CD14-positive monocyte (primary cell): Measurements from ENCODE around the gene EEF1AKMT1. TPM values are rescaled to one million over a fixed set of nuclear protein-coding genes. Genes with fewer than 3 reads are reported as not detected.

ENCODE experiments used
- DNase-seq, 3 donors: peaks; one replicate each; pipeline ENCODE4 v3.0.0-alpha.2; 2011 to 2022
- H2AFZ ChIP-seq: 2 replicates; pipeline ENCODE4 v1.6.0; 2012; ENCODE audit warnings: mild to moderate bottlenecking, low read depth, low read length, inconsistent platforms; ENCODE audit not compliant: insufficient read depth, poor library complexity, severe bottlenecking
- H3K27ac ChIP-seq, 2 donors: 1 replicate in 1 of 2; 2 replicates in 1 of 2; pipeline ENCODE4 v1.5.1; 2012 to 2013; ENCODE audit warnings: low read length in 2 of 2, control low read depth in 1 of 2, inconsistent platforms in 1 of 2, low read depth in 1 of 2, mild to moderate bottlenecking in 1 of 2
- H3K27me3 ChIP-seq, 2 donors: one replicate each; pipeline versions ENCODE4 v1.6.0 to v1.6.1; 2011 to 2013; ENCODE audit warnings: low read length in 2 of 2; ENCODE audit not compliant: control insufficient read depth in 2 of 2, insufficient read depth in 2 of 2
- H3K36me3 ChIP-seq, 2 donors: replicated peaks in 1 of 2; 1 replicate in 1 of 2; 2 replicates in 1 of 2; pipeline versions ENCODE4 v1.5.1 to v1.6.1; 2012 to 2013; ENCODE audit warnings: low read length in 2 of 2, control low read depth in 1 of 2, inconsistent platforms in 1 of 2, mild to moderate bottlenecking in 1 of 2; ENCODE audit not compliant: insufficient read depth in 2 of 2, control insufficient read depth in 1 of 2
- H3K4me1 ChIP-seq, 2 donors: 1 replicate in 1 of 2; 2 replicates in 1 of 2; pipeline versions ENCODE4 v1.5.1 to v1.6.1; 2012 to 2013; ENCODE audit warnings: low read length in 2 of 2, control low read depth in 1 of 2, inconsistent platforms in 1 of 2, mild to moderate bottlenecking in 1 of 2, moderate library complexity in 1 of 2; ENCODE audit not compliant: insufficient read depth in 2 of 2, control insufficient read depth in 1 of 2
- H3K4me2 ChIP-seq: replicated peaks from 2 replicates; pipeline ENCODE3; 2012; ENCODE audit warnings: low read length, moderate library complexity, mild to moderate bottlenecking; ENCODE audit not compliant: poor library complexity, severe bottlenecking; ENCODE audit errors: extremely low read depth
- H3K4me3 ChIP-seq, 3 experiments: fragments of 200-600 bp in 1 of 3; sonication (generic) in 1 of 3; replicated peaks in 1 of 3; 1 replicate in 2 of 3; 2 replicates in 1 of 3; pipeline ENCODE4 v1.5.1; 2011 to 2013; ENCODE audit warnings: low read length in 3 of 3, mild to moderate bottlenecking in 3 of 3, control low read depth in 2 of 3, low read depth in 2 of 3, inconsistent platforms in 1 of 3, moderate library complexity in 1 of 3
- H3K79me2 ChIP-seq: 2 replicates; pipeline ENCODE4 v1.6.0; 2012; ENCODE audit warnings: mild to moderate bottlenecking, control low read depth, inconsistent platforms, low read length, moderate library complexity; ENCODE audit not compliant: insufficient read depth
- H3K9ac ChIP-seq: 2 replicates; pipeline ENCODE4 v1.6.0; 2017; ENCODE audit warnings: low read length, mild to moderate bottlenecking; ENCODE audit not compliant: insufficient read depth, poor library complexity, severe bottlenecking
- H3K9me3 ChIP-seq, 2 donors: replicated peaks in 1 of 2; 1 replicate in 1 of 2; 2 replicates in 1 of 2; pipeline versions ENCODE4 v1.5.1 to v1.6.1; 2012 to 2013; ENCODE audit warnings: low read length in 2 of 2, control low read depth in 1 of 2; ENCODE audit not compliant: control insufficient read depth in 1 of 2, insufficient read depth in 1 of 2
- H4K20me1 ChIP-seq: 2 replicates; pipeline ENCODE4 v1.6.0; 2012; ENCODE audit warnings: mild to moderate bottlenecking, low read length, control low read depth, moderate library complexity; ENCODE audit not compliant: insufficient read depth
- H3K27ac Mint-ChIP-seq, 7 donors: one replicate each; pipeline ENCODE4 v1.8.0; 2020; ENCODE audit warnings: mild to moderate bottlenecking in 7 of 7, mixed read lengths in 7 of 7, moderate library complexity in 6 of 7, inconsistent platforms in 2 of 7
- H3K27me3 Mint-ChIP-seq, 3 donors: one replicate each; pipeline ENCODE4 v1.8.0; 2021 to 2022; ENCODE audit warnings: low read depth in 3 of 3, mild to moderate bottlenecking in 3 of 3, mixed read lengths in 3 of 3, moderate library complexity in 3 of 3, inconsistent platforms in 1 of 3
- H3K36me3 Mint-ChIP-seq, 2 donors: one replicate each; pipeline ENCODE4 v1.8.0; 2020; ENCODE audit warnings: mixed read lengths in 2 of 2, inconsistent platforms in 1 of 2, mild to moderate bottlenecking in 1 of 2
- H3K4me1 Mint-ChIP-seq: one replicate; pipeline ENCODE4 v1.8.0; 2020; ENCODE audit warnings: mild to moderate bottlenecking, mixed read lengths
- H3K4me3 Mint-ChIP-seq, 2 donors: one replicate each; pipeline ENCODE4 v1.8.0; 2020; ENCODE audit warnings: mild to moderate bottlenecking in 2 of 2, mixed read lengths in 2 of 2, moderate library complexity in 1 of 2
- H3K9me3 Mint-ChIP-seq, 7 donors: one replicate each; pipeline ENCODE4 v1.8.0; 2020 to 2022; ENCODE audit warnings: mixed read lengths in 7 of 7, mild to moderate bottlenecking in 6 of 7, moderate library complexity in 6 of 7, inconsistent platforms in 2 of 7
- CTCF ChIP-seq: fragments of 200-600 bp; IDR thresholded peaks from one replicate; pipeline ENCODE4 v1.8.0; 2022; ENCODE audit warnings: antibody characterized with exemption, mild to moderate bottlenecking
- WGBS: methylation state at CpG from one replicate; pipeline ENCODE4 v1.1.5; 2013; ENCODE audit warnings: missing lambda C conversion rate; ENCODE audit not compliant: insufficient coverage; 5-methylcytosine and 5-hydroxymethylcytosine counted together
- intact Hi-C, 2 donors: fragments of 100-400 bp; cut with micrococcal nuclease; formaldehyde crosslinking; loops; one replicate each; pipeline versions ENCODE4 v1.15.0 to v1.15.1; 2023
- polyA plus RNA-seq, 3 donors: library from polyadenylated mRNA; depleted of rRNA in 1 of 3; unstranded in 2 of 3; stranded (reverse) in 1 of 3; fragments of 300-500 nt in 2 of 3; fragments of >200 nt in 1 of 3; fragmentation: Illumina TruSeq in 2 of 3; gene quantifications; 1 replicate in 2 of 3; 2 replicates in 1 of 3; pipeline ENCODE4 v1.2.3, GENCODE V29; 2012 to 2021

Gene EEF1AKMT1
- polyA plus RNA-seq, 3 donors, result 1.7 to 4.2 (median 4.2) TPM

- peaks cover 0 to 5% (median 0%) of the 10 kb centered on the region in 3 donors for H3K27me3 Mint-ChIP-seq
- 60% methylated on average over 1 of the region's 2 CpGs for WGBS
- H3K27ac Mint-ChIP-seq, result no peak overlapping the region
- Histone ChIP-seq H3K9ac (no peak overlapping the region), H3K36me3 (peaks cover 0 to 14% of the 10 kb centered on the region in 2 donors), H3K9me3 (peaks cover 8 to 15% of the 10 kb centered on the region in 2 donors), H3K4me2 (no peak overlapping the region), H2AFZ (no peak overlapping the region), H4K20me1 (no peaks in the 10 kb centered on the region), H3K27me3 (no peaks in the 10 kb centered on the region), H3K4me3 (no peak overlapping the region), H3K79me2 (peaks cover 12% of the 10 kb centered on the region), H3K27ac (no peak overlapping the region), H3K4me1 (peaks cover 13 to 14% of the 10 kb centered on the region in 2 donors)
- peaks cover 17 to 26% of the 10 kb centered on the region in 2 donors for H3K36me3 Mint-ChIP-seq
- peaks cover 11% of the 10 kb centered on the region for H3K4me1 Mint-ChIP-seq
- peaks cover 9 to 39% (median 24%) of the 10 kb centered on the region in 7 donors for H3K9me3 Mint-ChIP-seq
- intact Hi-C loops, result no loop called here
- DNase-seq, result no peak
- no peak overlapping the region for H3K4me3 Mint-ChIP-seq
- no peak for TF ChIP-seq CTCF
These were observed 4.7 kb downstream of the EEF1AKMT1 start for GRCh38 chr13:20769091-20769490.

- Histone ChIP-seq H3K4me2 (no peak overlapping the region), H3K27ac (no peak overlapping the region), H3K4me1 (peaks cover 2% of the 10 kb centered on the region in 2 donors), H3K9ac (no peak overlapping the region), H3K9me3 (peaks cover 8 to 15% of the 10 kb centered on the region in 2 donors), H2AFZ (no peak overlapping the region), H3K4me3 (no peak overlapping the region), H3K36me3 (peaks cover 0 to 14% of the 10 kb centered on the region in 2 donors), H4K20me1 (no peaks in the 10 kb centered on the region), H3K27me3 (no peaks in the 10 kb centered on the region), H3K79me2 (peaks cover 2% of the 10 kb centered on the region)
- intact Hi-C loops, result no loop called here
- Mint-ChIP-seq H3K9me3 (peaks cover 9 to 39% (median 24%) of the 10 kb centered on the region in 7 donors), H3K27ac (no peak overlapping the region), H3K36me3 (peaks cover 17 to 26% of the 10 kb centered on the region in 2 donors), H3K4me1 (peaks cover 3% of the 10 kb centered on the region), H3K27me3 (peaks cover 0 to 1% (median 0%) of the 10 kb centered on the region in 3 donors), H3K4me3 (no peak overlapping the region)
- no peak for DNase-seq
- no peak for TF ChIP-seq CTCF
- WGBS, result no CpG with 5 or more reads among the region's 2 CpGs
These were observed 6.3 kb downstream of the EEF1AKMT1 start for GRCh38 chr13:20767309-20767943.
